PC-9 (cell line): Measurements from ENCODE around the gene VDR.

Experiments
- EZH2 ChIP-seq: fragments of 200-600 bp; sonication (generic); IDR thresholded peaks from 2 replicates; pipeline ENCODE4 v1.8.0; 2017; ENCODE audit warnings: antibody characterized with exemption, low read depth
- TF ChIP-seq, protein P1 (sequence below): fragments of 200-600 bp; sonication (generic); conservative IDR thresholded peaks from 2 replicates; pipeline ENCODE4 v1.6.1; 2017; ENCODE audit warnings: mixed run types, antibody characterized with exemption, mild to moderate bottlenecking, moderate library complexity

DNA sequence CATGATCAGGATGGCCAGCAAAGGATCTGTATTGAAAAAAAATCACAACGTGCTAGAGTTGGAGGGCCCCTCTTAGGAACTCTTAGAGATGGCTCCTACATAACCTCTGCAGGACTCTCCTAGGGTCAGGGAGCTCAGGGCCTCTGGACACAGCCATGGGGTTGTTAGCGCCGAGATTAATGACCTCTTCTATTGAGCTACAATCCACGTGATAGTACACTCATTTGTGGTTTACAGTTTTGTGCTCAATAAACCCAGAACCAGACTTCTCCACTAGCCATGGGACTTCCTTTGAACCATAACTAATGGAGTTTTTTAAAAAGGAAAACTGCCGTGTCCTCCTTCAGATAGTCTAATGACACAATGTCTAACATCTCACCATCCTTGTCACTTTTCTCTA, 55.5 kb downstream of the VDR start:
- TF ChIP-seq, protein P1, sequence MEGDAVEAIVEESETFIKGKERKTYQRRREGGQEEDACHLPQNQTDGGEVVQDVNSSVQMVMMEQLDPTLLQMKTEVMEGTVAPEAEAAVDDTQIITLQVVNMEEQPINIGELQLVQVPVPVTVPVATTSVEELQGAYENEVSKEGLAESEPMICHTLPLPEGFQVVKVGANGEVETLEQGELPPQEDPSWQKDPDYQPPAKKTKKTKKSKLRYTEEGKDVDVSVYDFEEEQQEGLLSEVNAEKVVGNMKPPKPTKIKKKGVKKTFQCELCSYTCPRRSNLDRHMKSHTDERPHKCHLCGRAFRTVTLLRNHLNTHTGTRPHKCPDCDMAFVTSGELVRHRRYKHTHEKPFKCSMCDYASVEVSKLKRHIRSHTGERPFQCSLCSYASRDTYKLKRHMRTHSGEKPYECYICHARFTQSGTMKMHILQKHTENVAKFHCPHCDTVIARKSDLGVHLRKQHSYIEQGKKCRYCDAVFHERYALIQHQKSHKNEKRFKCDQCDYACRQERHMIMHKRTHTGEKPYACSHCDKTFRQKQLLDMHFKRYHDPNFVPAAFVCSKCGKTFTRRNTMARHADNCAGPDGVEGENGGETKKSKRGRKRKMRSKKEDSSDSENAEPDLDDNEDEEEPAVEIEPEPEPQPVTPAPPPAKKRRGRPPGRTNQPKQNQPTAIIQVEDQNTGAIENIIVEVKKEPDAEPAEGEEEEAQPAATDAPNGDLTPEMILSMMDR: no peak
- TF ChIP-seq EZH2: no peak
